HEK293 (cell line): Measurements from ENCODE around the gene XIRP1.

Experiments
- CTCF ChIA-PET: fragments of 350-600 bp; formaldehyde crosslinking; extraction: SDS; loops from one replicate; lab custom pipeline; 2021; ENCODE audit warnings: antibody characterized with exemption; lab: Yijun Ruan, JAX
- POLR2A ChIA-PET: fragments of 300-600 bp; formaldehyde crosslinking; extraction: SDS; loops from one replicate; lab custom pipeline; 2020; ENCODE audit warnings: antibody characterized with exemption, inconsistent platforms; lab: Yijun Ruan, JAX
- H3K27ac ChIP-seq: fragments of 200-500 bp; sonication (Bioruptor generic); 2 replicates; pipeline ENCODE4 v1.5.1; 2014; ENCODE audit warnings: low read depth, low read length, control low read depth, inconsistent platforms; ENCODE audit errors: extremely low read depth
- H3K36me3 ChIP-seq, 2 experiments: fragments of 200-500 bp in 1 of 2; sonication (Bioruptor generic) in 1 of 2; 1 replicate in 1 of 2; 2 replicates in 1 of 2; pipeline ENCODE4 v1.5.1; 2014 to 2017; ENCODE audit warnings: inconsistent platforms in 2 of 2, low read length in 2 of 2; ENCODE audit not compliant: control insufficient read depth in 2 of 2, insufficient read depth in 1 of 2
- H3K4me1 ChIP-seq: fragments of 200-500 bp; sonication (Bioruptor generic); 2 replicates; pipeline ENCODE4 v1.5.1; 2014; ENCODE audit warnings: mild to moderate bottlenecking, low read length, inconsistent platforms; ENCODE audit not compliant: control insufficient read depth, insufficient read depth
- H3K4me3 ChIP-seq: 2 replicates; pipeline ENCODE4 v1.5.1; 2011; ENCODE audit warnings: low read depth, mild to moderate bottlenecking, control low read depth, low read length, moderate library complexity
- H3K9me3 ChIP-seq: fragments of 200-500 bp; sonication (Bioruptor generic); 2 replicates; pipeline ENCODE4 v1.5.1; 2014; ENCODE audit warnings: low read depth, low read length, inconsistent platforms; ENCODE audit not compliant: control insufficient read depth, insufficient read depth
- GLIS2 ChIP-seq: fragments of 450-650 bp; formaldehyde crosslinking; IDR thresholded peaks from 2 replicates; pipeline ENCODE4 v1.5.1; 2016; ENCODE audit warnings: missing biosample characterization, missing genetic modification characterization
- PATZ1 ChIP-seq: fragments of 450-650 bp; formaldehyde crosslinking; IDR thresholded peaks from 2 replicates; pipeline ENCODE4 v1.5.1; 2016; ENCODE audit warnings: missing biosample characterization, missing genetic modification characterization
- REST ChIP-seq: fragments of 450-650 bp; formaldehyde crosslinking; IDR thresholded peaks from 2 replicates; pipeline ENCODE4 v1.5.1; 2016; ENCODE audit warnings: missing biosample characterization, missing genetic modification characterization
- ZNF155 ChIP-seq: fragments of 450-650 bp; formaldehyde crosslinking; IDR thresholded peaks from 2 replicates; pipeline ENCODE4 v1.5.1; 2016; ENCODE audit warnings: missing biosample characterization, missing genetic modification characterization
- ZNF169 ChIP-seq: fragments of 450-650 bp; formaldehyde crosslinking; IDR thresholded peaks from 2 replicates; pipeline ENCODE4 v1.5.1; 2016; ENCODE audit warnings: missing biosample characterization, missing genetic modification characterization
- ZNF2 ChIP-seq: fragments of 450-650 bp; formaldehyde crosslinking; IDR thresholded peaks from 2 replicates; pipeline ENCODE4 v1.5.1; 2016; ENCODE audit warnings: missing biosample characterization, missing genetic modification characterization
- ZNF248 ChIP-seq: fragments of 450-650 bp; formaldehyde crosslinking; IDR thresholded peaks from 2 replicates; pipeline ENCODE4 v1.5.1; 2017; ENCODE audit warnings: missing biosample characterization, missing genetic modification characterization
- ZNF280C ChIP-seq: fragments of 450-650 bp; formaldehyde crosslinking; IDR thresholded peaks from 2 replicates; pipeline ENCODE4 v1.5.1; 2016; ENCODE audit warnings: missing biosample characterization, missing genetic modification characterization
- ZNF311 ChIP-seq: fragments of 450-650 bp; formaldehyde crosslinking; IDR thresholded peaks from 2 replicates; pipeline ENCODE4 v1.5.1; 2017; ENCODE audit warnings: missing biosample characterization, missing genetic modification characterization, borderline replicate concordance
- ZNF394 ChIP-seq: fragments of 450-650 bp; formaldehyde crosslinking; IDR thresholded peaks from 2 replicates; pipeline ENCODE4 v1.5.1; 2016; ENCODE audit warnings: missing biosample characterization, missing genetic modification characterization, mild to moderate bottlenecking, moderate library complexity, borderline replicate concordance
- ZNF404 ChIP-seq: fragments of 450-650 bp; formaldehyde crosslinking; IDR thresholded peaks from 2 replicates; pipeline ENCODE4 v1.5.1; 2017; ENCODE audit warnings: missing biosample characterization, missing genetic modification characterization
- ZNF600 ChIP-seq: fragments of 450-650 bp; formaldehyde crosslinking; IDR thresholded peaks from 2 replicates; pipeline ENCODE4 v1.5.1; 2016; ENCODE audit warnings: missing biosample characterization, missing genetic modification characterization
- ZNF623 ChIP-seq: fragments of 450-650 bp; formaldehyde crosslinking; IDR thresholded peaks from 2 replicates; pipeline ENCODE4 v1.5.1; 2016; ENCODE audit warnings: missing biosample characterization, missing genetic modification characterization
- ZNF629 ChIP-seq: fragments of 450-650 bp; formaldehyde crosslinking; IDR thresholded peaks from 2 replicates; pipeline ENCODE4 v1.5.1; 2017; ENCODE audit warnings: missing biosample characterization, missing genetic modification characterization
- ZNF692 ChIP-seq: fragments of 450-650 bp; formaldehyde crosslinking; IDR thresholded peaks from 2 replicates; pipeline ENCODE4 v1.5.1; 2016; ENCODE audit warnings: missing biosample characterization, missing genetic modification characterization

Gene XIRP1

GRCh38 chr3:39138804-39139415, 53.5 kb downstream of the XIRP1 start:
- H3K4me1 ChIP-seq: no peaks in the 10 kb centered on the region
- no peak overlapping the region for H3K27ac ChIP-seq
- ChIA-PET CTCF (no interaction called here), POLR2A (no interaction called here)
- H3K9me3 ChIP-seq: no peaks in the 10 kb centered on the region
- H3K4me3 ChIP-seq: no peak overlapping the region
- TF ChIP-seq ZNF692 (peak; percentile 38; the same call in 1 of the 2 replicates), ZNF155 (no peak)
- H3K36me3 ChIP-seq: peaks cover 0 to 37% of the 10 kb centered on the region in 2 experiments; a peak in 1 of 3 replicates

- ChIA-PET CTCF (interaction anchor here (0.7 to 1.4 kb wide), 2 partner anchors 11 to 724 kb away, joined by 3 to 5 read pairs; no protein-coding TSS in a partner anchor), POLR2A (no interaction called here)
- no peak overlapping the region for H3K4me3 ChIP-seq
- no peaks in the 10 kb centered on the region for H3K4me1 ChIP-seq
- peaks cover 0 to 30% of the 10 kb centered on the region in 2 experiments; a peak in 1 of 3 replicates for H3K36me3 ChIP-seq
- no peaks in the 10 kb centered on the region for H3K9me3 ChIP-seq
- H3K27ac ChIP-seq: no peak overlapping the region
- TF ChIP-seq ZNF600 (tag by site-specific recombination) (peak; percentile 47; the same call in 1 of the 2 replicates), ZNF394 (tag by site-specific recombination) (no peak)
Measured at GRCh38 chr3:39137991-39138803, 54.2 kb downstream of the XIRP1 start.

- CTCF ChIA-PET: interaction anchor here (0.7 to 1.4 kb wide), 2 partner anchors 10 to 723 kb away, joined by 3 to 5 read pairs; no protein-coding TSS in a partner anchor
Measured at GRCh38 chr3:39137435-39137936, 54.9 kb downstream of the XIRP1 start.

More at GRCh38 chr3:39137435-39137936, 54.9 kb downstream of the XIRP1 start:
- H3K4me1 ChIP-seq: no peaks in the 10 kb centered on the region
- POLR2A ChIA-PET: no interaction called here
- H3K9me3 ChIP-seq: no peaks in the 10 kb centered on the region
- peaks cover 0 to 23% of the 10 kb centered on the region in 2 experiments; a peak in 1 of 3 replicates for H3K36me3 ChIP-seq
- no peak overlapping the region for H3K27ac ChIP-seq
- H3K4me3 ChIP-seq: no peak overlapping the region
- no peak for TF ChIP-seq ZNF248 (tag by site-specific recombination)
- no peak for TF ChIP-seq ZNF280C
- TF ChIP-seq ZNF404 (tag by site-specific recombination): no peak
- TF ChIP-seq ZNF169 (tag by site-specific recombination): no peak
- TF ChIP-seq ZNF2 (tag by site-specific recombination): no peak
- no peak for TF ChIP-seq ZNF155
- TF ChIP-seq ZNF311 (tag by site-specific recombination): no peak
- TF ChIP-seq ZNF629 (tag by site-specific recombination): no peak
- no peak for TF ChIP-seq ZNF623 (tag by site-specific recombination)
- TF ChIP-seq GLIS2 (tag by site-specific recombination): no peak
- no peak for TF ChIP-seq PATZ1 (tag by site-specific recombination)
- no peak for TF ChIP-seq REST (tag by site-specific recombination)
